ENCODE measurements around the gene GCH1.

The GCH1 gene

DNA sequence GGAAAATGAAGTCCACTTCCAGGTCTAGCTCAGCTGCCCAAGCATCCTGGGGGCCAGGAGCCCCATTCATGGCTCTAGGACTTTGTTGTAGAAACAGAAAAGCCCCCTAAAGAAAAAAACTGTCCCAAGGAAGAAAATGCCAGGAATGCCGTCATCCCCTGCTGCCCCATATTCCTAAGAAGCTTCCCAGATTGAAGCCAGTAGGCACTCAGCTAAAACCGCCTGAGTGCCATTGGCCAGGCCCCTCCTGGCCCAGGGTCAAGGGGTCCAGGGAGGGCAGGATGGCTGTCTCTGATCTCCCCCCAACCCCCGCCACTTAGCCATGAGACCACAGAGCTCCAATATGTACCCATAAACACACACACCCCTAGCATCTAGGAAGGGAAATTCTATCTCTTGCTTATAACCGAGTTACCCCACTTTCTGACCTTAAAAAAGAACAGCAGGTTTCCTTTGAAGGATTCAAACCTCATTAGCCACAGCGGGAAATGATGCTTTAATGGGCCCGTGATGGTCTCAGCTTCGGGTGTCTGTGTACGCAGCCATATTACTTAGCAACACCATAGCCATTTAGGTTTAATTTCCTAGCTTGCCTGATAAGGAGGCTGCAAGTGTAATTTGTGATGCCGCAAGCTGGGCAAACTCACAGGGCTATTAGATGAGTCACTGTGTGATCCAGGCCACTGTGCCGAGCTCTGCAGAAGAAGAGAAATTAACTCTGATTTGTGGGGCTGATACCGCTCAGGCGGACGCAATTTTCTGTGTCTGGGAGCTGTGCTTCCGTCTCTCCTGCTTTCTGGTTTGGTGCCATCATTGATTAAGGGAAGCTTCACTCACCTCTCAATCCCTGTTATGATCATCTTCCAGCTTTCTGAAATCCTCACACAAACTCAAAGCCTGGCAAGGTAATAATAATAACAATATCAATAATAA, 84.2 kb downstream of the GCH1 start:
- TF ChIP-seq YY1 (IDR thresholded peaks at IDR 0.05; ENCODE audit: insufficient read depth, insufficient read length): no peak
- no peaks in the 10 kb centered on the region for H3K36me3 ChIP-seq (ENCODE audit: insufficient read depth, insufficient read length, low read length)
- H3K27me3 ChIP-seq (ENCODE audit: insufficient read depth, insufficient read length): no peaks in the 10 kb centered on the region
- H3K9me3 ChIP-seq (ENCODE audit: insufficient read depth, low read length): peaks cover 6% of the 10 kb centered on the region
- no peak overlapping the region for H3K4me3 ChIP-seq (ENCODE audit: insufficient read length, low read depth)
- no peak for DNase-seq (ENCODE audit: low read depth, low spot score)
- no peaks in the 10 kb centered on the region for H3K4me1 ChIP-seq (ENCODE audit: insufficient read depth, insufficient read length)
- H3K9ac ChIP-seq (ENCODE audit: insufficient read length, low read depth): no peak overlapping the region

DNA sequence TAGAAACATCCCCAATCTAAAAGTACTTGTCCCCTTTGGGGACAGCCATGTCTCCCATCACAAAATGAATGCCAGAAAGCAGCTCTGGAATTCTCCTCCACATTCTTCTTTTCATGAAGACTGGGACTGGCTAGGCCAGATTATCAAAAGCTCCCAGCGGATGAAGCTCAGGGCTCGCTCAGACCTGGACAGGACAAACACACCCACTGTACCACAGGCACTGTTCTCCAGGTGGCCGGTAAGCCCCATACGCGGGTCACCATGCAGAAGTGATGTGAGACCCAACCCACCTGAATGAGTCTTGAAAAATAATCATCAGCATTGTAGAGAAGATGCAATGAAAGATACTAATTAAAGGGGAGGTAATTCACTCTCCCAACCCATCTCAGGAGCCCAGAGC, 85.1 kb downstream of the GCH1 start:
- H3K9me3 ChIP-seq (ENCODE audit: insufficient read depth, low read length): no peaks in the 10 kb centered on the region; the same call in 1 of the 2 replicates
- no peak overlapping the region for H3K4me3 ChIP-seq (ENCODE audit: insufficient read length, low read depth)
- no peak for DNase-seq (ENCODE audit: low read depth, low spot score)
- no peaks in the 10 kb centered on the region for H3K4me1 ChIP-seq (ENCODE audit: insufficient read depth, insufficient read length)
- no peak overlapping the region for H3K9ac ChIP-seq (ENCODE audit: insufficient read length, low read depth)
- H3K27me3 ChIP-seq (ENCODE audit: insufficient read depth, insufficient read length): no peaks in the 10 kb centered on the region
- no peaks in the 10 kb centered on the region for H3K36me3 ChIP-seq (ENCODE audit: insufficient read depth, insufficient read length, low read length)
- no peak for TF ChIP-seq YY1 (IDR thresholded peaks at IDR 0.05; ENCODE audit: insufficient read depth, insufficient read length)
- TF ChIP-seq ZNF274 (IDR thresholded peaks at IDR 0.05; ENCODE audit: low read depth, low read length): no peak
- TF ChIP-seq SUZ12 (IDR thresholded peaks at IDR 0.05; ENCODE audit: extremely low read depth, insufficient read depth, insufficient read length): no peak

DNA sequence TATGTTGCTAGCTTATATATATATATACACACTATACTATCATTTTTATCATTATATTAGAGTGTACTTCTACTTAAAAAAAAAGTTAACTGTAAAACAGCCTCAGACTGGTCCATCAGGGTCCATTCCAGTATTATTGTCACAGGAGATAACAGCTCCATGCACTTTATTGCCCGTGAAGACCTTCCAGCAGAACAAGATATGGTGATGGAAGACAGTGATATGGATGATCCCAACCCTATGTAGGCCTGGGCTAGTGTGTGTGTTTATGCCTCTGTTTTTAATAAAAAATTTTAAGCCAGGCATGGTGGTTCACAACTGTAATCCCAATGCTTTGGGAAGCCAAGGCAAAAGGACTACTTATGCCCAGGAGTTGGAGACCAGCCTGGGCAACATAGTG, 86.2 kb downstream of the GCH1 start:
- Histone ChIP-seq H3K9ac (ENCODE audit: insufficient read length, low read depth) (no peak overlapping the region), H3K4me1 (ENCODE audit: insufficient read depth, insufficient read length) (no peaks in the 10 kb centered on the region), H3K36me3 (ENCODE audit: insufficient read depth, insufficient read length, low read length) (no peaks in the 10 kb centered on the region), H3K9me3 (ENCODE audit: insufficient read depth, low read length) (no peaks in the 10 kb centered on the region; the same call in 1 of the 2 replicates), H3K4me3 (ENCODE audit: insufficient read length, low read depth) (no peak overlapping the region), H3K27me3 (ENCODE audit: insufficient read depth, insufficient read length) (no peaks in the 10 kb centered on the region)
- TF ChIP-seq ZNF274 (IDR thresholded peaks at IDR 0.05; ENCODE audit: low read depth, low read length) (no peak), YY1 (IDR thresholded peaks at IDR 0.05; ENCODE audit: insufficient read depth, insufficient read length) (no peak)
- no peak for DNase-seq (ENCODE audit: low read depth, low spot score)

DNA sequence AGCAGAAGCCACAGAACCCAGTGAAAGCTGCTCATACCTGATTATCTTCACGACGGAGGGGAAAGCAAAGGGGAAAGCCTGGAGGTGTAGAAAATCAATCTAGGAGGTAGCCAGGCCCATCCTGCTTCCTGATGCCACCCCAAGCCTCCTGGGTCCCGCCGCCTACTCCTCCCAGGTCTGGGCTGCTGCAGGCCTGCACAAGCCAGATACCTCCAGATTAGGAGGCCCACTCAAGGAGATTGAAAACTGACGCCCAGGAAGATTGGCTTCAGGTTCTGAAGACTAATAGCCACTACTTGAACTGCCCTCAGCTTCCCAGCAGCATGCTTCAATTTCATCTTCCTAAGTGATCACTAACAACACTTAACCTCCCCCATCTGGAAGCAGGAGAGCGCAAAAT, 87.1 kb downstream of the GCH1 start:
- Histone ChIP-seq H3K4me3 (ENCODE audit: insufficient read length, low read depth) (no peak overlapping the region), H3K27me3 (ENCODE audit: insufficient read depth, insufficient read length) (no peaks in the 10 kb centered on the region), H3K9me3 (ENCODE audit: insufficient read depth, low read length) (no peaks in the 10 kb centered on the region; the same call in 1 of the 2 replicates), H3K4me1 (ENCODE audit: insufficient read depth, insufficient read length) (no peaks in the 10 kb centered on the region), H3K9ac (ENCODE audit: insufficient read length, low read depth) (no peak overlapping the region), H3K36me3 (ENCODE audit: insufficient read depth, insufficient read length, low read length) (no peaks in the 10 kb centered on the region)
- no peak for TF ChIP-seq ZNF274 (IDR thresholded peaks at IDR 0.05; ENCODE audit: low read depth, low read length)
- no peak for TF ChIP-seq YY1 (IDR thresholded peaks at IDR 0.05; ENCODE audit: insufficient read depth, insufficient read length)
- TF ChIP-seq SUZ12 (IDR thresholded peaks at IDR 0.05; ENCODE audit: extremely low read depth, insufficient read depth, insufficient read length): no peak
- DNase-seq (ENCODE audit: low read depth, low spot score): no peak

DNA sequence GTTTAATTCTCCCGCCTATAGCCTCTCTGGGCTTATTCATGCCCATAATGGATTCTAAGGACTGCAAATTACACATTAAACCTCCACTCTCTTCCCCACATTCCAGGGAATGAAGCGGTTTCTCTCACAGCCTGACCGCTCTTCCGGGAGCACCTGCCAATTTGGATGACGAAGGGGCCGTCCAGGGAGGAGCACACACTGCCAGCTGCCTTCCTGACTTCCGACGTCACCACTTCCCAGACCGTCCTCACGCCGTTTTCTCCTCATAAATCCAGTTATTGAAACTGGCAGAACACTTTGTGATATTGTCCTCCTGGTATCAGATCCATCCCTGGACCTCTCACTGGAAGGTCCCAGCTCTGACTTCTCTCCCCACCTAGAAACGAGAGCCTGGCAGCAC, 87.6 kb downstream of the GCH1 start:
- H3K9ac ChIP-seq (ENCODE audit: insufficient read length, low read depth): no peak overlapping the region
- H3K4me3 ChIP-seq (ENCODE audit: insufficient read length, low read depth): no peak overlapping the region
- no peak for DNase-seq (ENCODE audit: low read depth, low spot score)
- TF ChIP-seq YY1 (IDR thresholded peaks at IDR 0.05; ENCODE audit: insufficient read depth, insufficient read length) (no peak), SUZ12 (IDR thresholded peaks at IDR 0.05; ENCODE audit: extremely low read depth, insufficient read depth, insufficient read length) (no peak), ZNF274 (IDR thresholded peaks at IDR 0.05; ENCODE audit: low read depth, low read length) (no peak)
- no peaks in the 10 kb centered on the region for H3K27me3 ChIP-seq (ENCODE audit: insufficient read depth, insufficient read length)
- no peaks in the 10 kb centered on the region for H3K4me1 ChIP-seq (ENCODE audit: insufficient read depth, insufficient read length)
- H3K36me3 ChIP-seq (ENCODE audit: insufficient read depth, insufficient read length, low read length): no peaks in the 10 kb centered on the region
- no peaks in the 10 kb centered on the region; the same call in 1 of the 2 replicates for H3K9me3 ChIP-seq (ENCODE audit: insufficient read depth, low read length)

DNA sequence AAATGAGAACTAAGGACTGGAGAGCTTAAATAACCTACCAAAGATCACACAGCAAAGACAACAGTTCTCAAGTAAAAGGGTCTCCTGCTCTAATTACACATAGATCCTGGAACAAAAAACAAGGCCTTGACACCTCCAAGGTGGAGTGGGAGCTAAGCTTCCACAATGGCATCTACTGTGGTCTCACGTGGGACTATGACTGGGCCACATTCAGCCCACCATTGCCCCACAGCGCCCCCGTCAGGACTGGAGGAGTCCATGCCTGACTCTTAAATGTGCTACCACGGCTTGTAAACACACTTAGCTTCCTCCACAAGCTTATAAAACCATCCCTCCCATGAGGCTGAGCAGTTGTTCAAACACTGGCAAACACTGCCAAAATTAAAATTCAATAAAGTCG, 88.5 kb downstream of the GCH1 start:
- no peak overlapping the region for H3K9ac ChIP-seq (ENCODE audit: insufficient read length, low read depth)
- H3K27me3 ChIP-seq (ENCODE audit: insufficient read depth, insufficient read length): no peaks in the 10 kb centered on the region
- H3K4me3 ChIP-seq (ENCODE audit: insufficient read length, low read depth): no peak overlapping the region
- TF ChIP-seq YY1 (IDR thresholded peaks at IDR 0.05; ENCODE audit: insufficient read depth, insufficient read length): no peak
- TF ChIP-seq SUZ12 (IDR thresholded peaks at IDR 0.05; ENCODE audit: extremely low read depth, insufficient read depth, insufficient read length): no peak
- TF ChIP-seq ZNF274 (IDR thresholded peaks at IDR 0.05; ENCODE audit: low read depth, low read length): no peak
- H3K4me1 ChIP-seq (ENCODE audit: insufficient read depth, insufficient read length): no peaks in the 10 kb centered on the region
- no peaks in the 10 kb centered on the region; the same call in 1 of the 2 replicates for H3K9me3 ChIP-seq (ENCODE audit: insufficient read depth, low read length)
- DNase-seq (ENCODE audit: low read depth, low spot score): no peak
- no peaks in the 10 kb centered on the region for H3K36me3 ChIP-seq (ENCODE audit: insufficient read depth, insufficient read length, low read length)

DNA sequence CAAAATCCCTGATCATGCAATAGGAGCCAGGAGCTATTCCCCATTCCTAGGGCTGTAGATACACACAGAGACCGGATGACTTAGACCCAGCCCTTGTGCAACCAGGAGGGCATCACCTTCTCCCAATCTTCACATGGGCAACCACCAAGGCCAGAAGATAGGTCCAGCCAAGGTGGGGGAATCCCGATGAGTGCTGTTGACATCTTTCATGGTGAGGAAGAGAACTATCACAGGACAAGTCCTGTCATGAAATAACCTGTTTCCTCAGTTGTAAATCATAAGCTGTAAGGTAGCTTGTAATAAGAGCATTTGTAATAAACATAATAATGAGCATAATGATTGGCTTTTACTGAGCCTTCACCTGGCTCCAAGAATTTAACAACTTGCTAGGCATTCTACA, 89.5 kb downstream of the GCH1 start:
- H3K27me3 ChIP-seq (ENCODE audit: insufficient read depth, insufficient read length): no peaks in the 10 kb centered on the region
- H3K36me3 ChIP-seq (ENCODE audit: insufficient read depth, insufficient read length, low read length): no peaks in the 10 kb centered on the region
- DNase-seq (ENCODE audit: low read depth, low spot score): no peak
- H3K9me3 ChIP-seq (ENCODE audit: insufficient read depth, low read length): no peaks in the 10 kb centered on the region; the same call in 1 of the 2 replicates
- no peaks in the 10 kb centered on the region for H3K4me1 ChIP-seq (ENCODE audit: insufficient read depth, insufficient read length)
- H3K9ac ChIP-seq (ENCODE audit: insufficient read length, low read depth): no peak overlapping the region
- no peak overlapping the region for H3K4me3 ChIP-seq (ENCODE audit: insufficient read length, low read depth)
- TF ChIP-seq YY1 (IDR thresholded peaks at IDR 0.05; ENCODE audit: insufficient read depth, insufficient read length) (no peak), ZNF274 (IDR thresholded peaks at IDR 0.05; ENCODE audit: low read depth, low read length) (no peak), SUZ12 (IDR thresholded peaks at IDR 0.05; ENCODE audit: extremely low read depth, insufficient read depth, insufficient read length) (no peak)

Data from NT2/D1 (cell line).